TTC549 (cell line): ENCODE data around the gene LHFPL3.

ENCODE experiments used
- FAIRE-seq: peaks from 2 replicates; lab custom pipeline; 2012; peaks lifted over from hg19 to GRCh38; lab: Jason Lieb, UNC

LHFPL3 gene

GRCh38 chr7:104603957-104604356 lies 275.6 kb downstream of the LHFPL3 start:
- no peak for FAIRE-seq

GRCh38 chr7:104604706-104605105 lies 276.3 kb downstream of the LHFPL3 start:
- no peak for FAIRE-seq

GRCh38 chr7:104621321-104621720 lies 292.9 kb downstream of the LHFPL3 start:
- FAIRE-seq, result no peak

GRCh38 chr7:104625956-104626355 lies 297.6 kb downstream of the LHFPL3 start:
- FAIRE-seq, result no peak

- FAIRE-seq, result no peak
These were observed 299.1 kb downstream of the LHFPL3 start for GRCh38 chr7:104627516-104627915.

- FAIRE-seq, result no peak
These were observed 299.6 kb downstream of the LHFPL3 start for GRCh38 chr7:104628017-104628416.

GRCh38 chr7:104629408-104629807 lies 301.0 kb downstream of the LHFPL3 start:
- FAIRE-seq, result no peak

GRCh38 chr7:104640506-104640905 lies 312.1 kb downstream of the LHFPL3 start:
- no peak for FAIRE-seq

- FAIRE-seq, result no peak
These were observed 314.2 kb downstream of the LHFPL3 start for GRCh38 chr7:104642560-104642959.

- FAIRE-seq, result no peak
These were observed 315.3 kb downstream of the LHFPL3 start for GRCh38 chr7:104643587-104644217.

- FAIRE-seq, result no peak
These were observed 322.7 kb downstream of the LHFPL3 start for GRCh38 chr7:104650991-104651640.

GRCh38 chr7:104652434-104652833 lies 324.0 kb downstream of the LHFPL3 start:
- FAIRE-seq, result no peak

GRCh38 chr7:104652865-104653264 lies 324.5 kb downstream of the LHFPL3 start:
- no peak for FAIRE-seq

GRCh38 chr7:104653825-104654401 lies 325.5 kb downstream of the LHFPL3 start:
- no peak for FAIRE-seq

- no peak for FAIRE-seq
These were observed 327.2 kb downstream of the LHFPL3 start for GRCh38 chr7:104655592-104655991.

GRCh38 chr7:104656467-104656866 lies 328.1 kb downstream of the LHFPL3 start:
- no peak for FAIRE-seq

GRCh38 chr7:104657134-104657533 lies 328.7 kb downstream of the LHFPL3 start:
- FAIRE-seq, result no peak

- no peak for FAIRE-seq
These were observed 333.2 kb downstream of the LHFPL3 start for GRCh38 chr7:104661575-104661974.

GRCh38 chr7:104664648-104665047 lies 336.2 kb downstream of the LHFPL3 start:
- no peak for FAIRE-seq

GRCh38 chr7:104677587-104677986 lies 349.2 kb downstream of the LHFPL3 start:
- FAIRE-seq, result no peak

- no peak for FAIRE-seq
These were observed 350.7 kb downstream of the LHFPL3 start for GRCh38 chr7:104679085-104679484.

- FAIRE-seq, result no peak
These were observed 357.9 kb downstream of the LHFPL3 start for GRCh38 chr7:104686286-104686685.

GRCh38 chr7:104694710-104695109 lies 366.3 kb downstream of the LHFPL3 start:
- FAIRE-seq, result no peak

- FAIRE-seq, result no peak
These were observed 367.2 kb downstream of the LHFPL3 start for GRCh38 chr7:104695563-104695962.
